GM18519 (cell line): ENCODE results near the gene MAGEB1.

Experiments used
- ATAC-seq: cut with Tn5 transposase; IDR thresholded peaks from one replicate; pipeline ENCODE4 v1.9.1; 2021; ENCODE audit warnings: mild to moderate bottlenecking, moderate library complexity; ENCODE audit not compliant: unreplicated experiment, low FRiP score

The MAGEB1 gene

GRCh38 chrX:30283456-30284200 lies 36.7 kb downstream of the MAGEB1 start:
- ATAC-seq: no peak

- no peak for ATAC-seq
These were observed 49.7 kb downstream of the MAGEB1 start for GRCh38 chrX:30296408-30297254.

GRCh38 chrX:30301208-30301607 lies 54.3 kb downstream of the MAGEB1 start:
- no peak for ATAC-seq
